Mammary epithelial cell (primary cell): ENCODE data around the gene SCIN.
"Not testable (repeated sequence)": the region's sequence is repeated elsewhere in the genome, so short reads cannot be mapped to it uniquely, and the experiment has no call there.

Source experiments
- CTCF ChIP-seq, 2 donors: IDR thresholded peaks in 1 of 2; conservative IDR thresholded peaks in 1 of 2; 2 replicates each; pipeline ENCODE4 v1.5.1; 2011 to 2012; ENCODE audit warnings: inconsistent platforms in 2 of 2, low read length in 2 of 2, mild to moderate bottlenecking in 2 of 2, control low read depth in 1 of 2, low read depth in 1 of 2; ENCODE audit not compliant: insufficient read depth in 1 of 2; ENCODE audit errors: extremely low read depth in 1 of 2
- EZH2 ChIP-seq: IDR thresholded peaks from 2 replicates; pipeline ENCODE4 v1.6.1; 2012; ENCODE audit warnings: low read length, inconsistent platforms, borderline replicate concordance

GRCh38 chr7:12660423-12660822 lies 89.9 kb downstream of the SCIN start:
- not testable (repeated sequence) for TF ChIP-seq CTCF (conservative IDR thresholded peaks at IDR 0.05 in 1 of 2, IDR thresholded peaks at IDR 0.05 in 1 of 2; ENCODE audit: extremely low read depth in 1 of 2, insufficient read depth in 1 of 2, low read depth in 1 of 2, low read length in 2 of 2); EZH2
